Measurements from ENCODE around the gene NFKBIZ.
"Not testable (repeated sequence)": the region's sequence is repeated elsewhere in the genome, so short reads cannot be mapped to it uniquely, and the experiment has no call there.

The NFKBIZ gene

GRCh38 chr3:101879102-101879501 is 29.8 kb downstream of the NFKBIZ start:
- DNase-seq = peak; percentile 12

DNA sequence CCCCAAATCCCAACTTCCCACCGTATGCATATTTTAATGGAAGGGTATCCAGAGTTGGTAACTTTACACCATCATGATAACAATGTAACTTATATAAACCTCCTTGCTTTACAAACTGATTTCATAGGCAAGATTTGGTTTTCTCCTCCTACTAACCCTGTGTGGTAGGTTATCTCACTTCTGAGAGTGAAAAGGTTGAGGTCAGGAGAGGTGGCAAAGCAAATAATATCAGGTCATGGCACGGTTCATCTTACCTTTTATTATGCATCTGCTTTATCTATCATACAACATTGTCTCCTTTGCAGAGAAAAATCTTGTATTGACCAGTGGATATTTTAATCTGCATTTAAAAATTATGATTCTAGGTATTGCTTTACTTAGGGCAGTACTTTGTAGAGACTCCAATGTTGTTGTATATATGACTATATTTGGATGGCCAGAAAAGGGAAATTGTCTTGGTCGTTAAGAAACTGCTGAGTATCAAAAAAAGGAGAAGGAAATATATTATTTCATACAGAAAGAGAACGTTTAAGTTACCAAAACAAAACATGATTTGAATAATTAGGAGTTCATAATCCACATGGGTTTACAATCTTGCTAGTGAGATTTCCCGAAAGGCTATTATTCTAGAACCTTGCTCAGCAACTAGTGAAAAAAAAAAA is 30.4 kb downstream of the NFKBIZ start:
- no peak for DNase-seq

DNA sequence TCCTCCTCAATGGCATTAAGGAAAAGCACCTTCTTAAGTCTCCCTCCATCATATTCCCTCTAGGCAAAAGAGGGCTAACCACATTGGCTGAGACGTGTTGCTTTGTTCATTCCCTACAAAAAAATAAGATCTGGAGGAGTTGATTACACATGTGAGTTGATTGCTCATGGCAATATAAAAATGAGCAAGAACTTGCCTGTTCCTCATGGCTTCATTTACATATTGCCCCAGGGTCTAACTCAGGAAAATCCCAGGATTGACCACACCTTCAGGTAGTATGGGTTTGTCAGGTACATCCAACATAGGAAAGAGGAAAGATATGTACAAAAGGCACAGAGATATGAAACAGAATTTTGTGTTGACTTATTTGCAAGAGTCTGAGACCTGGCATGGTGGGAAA is 35.5 kb downstream of the NFKBIZ start:
- DNase-seq = no peak

GRCh38 chr3:101885584-101885983 is 36.3 kb downstream of the NFKBIZ start:
- DNase-seq = not testable (repeated sequence)

DNA sequence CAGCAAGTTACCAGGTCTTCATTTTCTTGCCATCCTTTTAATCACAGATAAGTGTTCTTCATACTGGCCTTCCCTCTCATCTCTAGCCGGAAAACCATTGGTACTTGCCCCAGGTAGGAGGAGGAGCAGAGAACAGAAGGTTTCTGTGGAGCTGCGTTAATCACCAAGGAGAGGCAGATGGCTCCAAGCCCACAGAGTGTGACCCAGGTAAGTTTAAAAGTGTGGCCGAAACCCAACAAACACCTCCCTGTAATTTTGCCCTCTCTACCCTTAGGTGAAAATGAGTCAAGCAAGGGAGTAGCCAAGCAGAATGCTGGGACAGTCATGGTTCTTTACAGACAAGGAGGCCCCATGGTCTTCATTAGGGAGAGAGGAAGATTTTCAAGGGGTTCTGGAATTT is 37.3 kb downstream of the NFKBIZ start:
- no peak for DNase-seq

DNA sequence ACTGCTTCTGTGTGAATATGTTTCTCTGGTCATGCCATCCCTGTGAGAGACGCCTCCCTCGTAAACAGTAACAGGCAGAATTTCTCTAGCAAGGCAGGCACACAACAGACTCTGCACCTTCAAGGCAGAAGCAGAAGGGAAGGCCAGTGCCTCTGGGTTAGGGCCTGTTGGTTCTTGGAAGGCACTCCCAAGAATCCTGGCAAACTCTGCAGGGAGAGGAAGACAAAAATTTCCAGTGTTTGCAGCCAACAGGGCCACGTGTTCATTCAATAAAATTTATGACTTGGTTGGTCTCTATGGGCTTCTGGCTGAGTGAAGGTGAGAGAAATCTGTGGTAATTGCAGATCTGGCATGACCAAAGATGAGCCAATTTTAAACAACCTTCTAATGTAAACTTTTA is 39.3 kb downstream of the NFKBIZ start:
- DNase-seq = no peak

DNA sequence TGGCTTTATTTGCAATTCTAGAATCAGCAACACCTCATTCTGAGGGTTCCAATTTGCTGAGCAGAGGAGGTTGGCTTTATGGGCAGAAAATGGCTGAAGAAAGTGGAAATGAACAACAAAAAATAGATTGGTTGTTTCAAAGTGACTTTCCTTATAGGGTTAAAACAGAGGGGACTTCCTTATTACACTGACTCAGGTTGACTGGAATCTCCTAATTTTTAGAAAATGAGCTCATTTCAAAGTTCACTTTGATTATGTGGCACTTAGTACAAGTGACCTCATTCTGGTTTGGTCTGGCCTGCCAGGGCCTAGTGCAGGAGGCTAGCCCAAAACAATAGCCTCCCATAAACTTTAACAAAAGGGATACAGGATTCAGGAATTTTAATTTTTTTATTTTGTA is 41.4 kb downstream of the NFKBIZ start:
- no peak for DNase-seq

DNA sequence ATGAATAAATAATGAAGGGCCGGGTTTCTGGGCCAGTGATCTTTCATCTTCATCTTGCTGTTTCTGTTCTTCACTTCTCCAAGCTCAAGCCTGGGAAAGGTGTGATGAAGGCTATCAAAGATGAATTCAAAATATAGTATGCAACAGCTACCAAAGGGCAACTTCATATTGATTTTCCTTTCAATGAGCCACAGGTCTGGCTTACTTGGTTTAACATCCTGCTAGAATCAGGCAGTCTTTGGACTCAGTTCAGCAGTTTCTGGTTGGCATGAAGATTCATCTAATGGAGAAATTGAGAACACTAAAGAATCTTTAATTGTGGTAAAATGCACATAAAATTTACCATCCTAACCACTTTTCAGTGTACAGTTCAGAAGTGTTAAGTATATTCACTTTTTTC is 43.3 kb downstream of the NFKBIZ start:
- no peak for DNase-seq

DNA sequence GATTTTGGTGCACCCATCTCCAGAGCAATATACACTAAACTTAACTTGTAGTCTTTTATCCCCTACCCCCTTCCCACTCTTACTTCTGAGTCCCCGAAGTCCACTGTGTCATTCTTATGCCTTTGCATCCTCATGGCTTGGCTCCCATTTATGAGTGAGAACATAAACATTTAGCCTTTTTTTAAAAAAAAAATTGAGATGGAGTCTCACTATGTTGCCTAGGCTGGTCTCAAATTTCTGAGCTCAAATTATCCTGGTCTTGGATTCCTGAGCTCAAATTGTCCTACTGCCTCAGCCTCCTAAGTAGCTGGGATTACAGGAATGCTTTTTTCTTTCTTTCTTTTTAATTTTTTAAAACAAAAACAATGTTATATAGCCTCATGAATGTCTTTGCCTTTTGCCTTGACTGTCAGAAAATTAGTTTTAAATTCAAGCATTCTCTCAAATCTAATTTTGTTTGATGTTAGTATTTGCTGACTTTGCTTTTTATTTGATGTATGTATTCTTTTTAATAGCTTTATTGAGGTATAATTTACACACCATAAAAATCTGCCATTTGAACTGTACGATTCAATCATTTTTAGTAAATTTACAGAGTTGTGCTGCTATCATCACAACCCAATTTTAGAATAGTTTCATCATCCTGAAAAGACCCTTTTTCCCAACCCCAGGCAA is 46.9 kb downstream of the NFKBIZ start:
- no peak for DNase-seq

- DNase-seq = no peak
Measured at GRCh38 chr3:101897013-101897412, 47.7 kb downstream of the NFKBIZ start.

- DNase-seq = no peak
Measured at GRCh38 chr3:101898039-101898438, 48.7 kb downstream of the NFKBIZ start.

GRCh38 chr3:101898752-101899169 is 49.4 kb downstream of the NFKBIZ start:
- no peak for DNase-seq

GRCh38 chr3:101900316-101900715 is 51.0 kb downstream of the NFKBIZ start:
- no peak for DNase-seq

DNA sequence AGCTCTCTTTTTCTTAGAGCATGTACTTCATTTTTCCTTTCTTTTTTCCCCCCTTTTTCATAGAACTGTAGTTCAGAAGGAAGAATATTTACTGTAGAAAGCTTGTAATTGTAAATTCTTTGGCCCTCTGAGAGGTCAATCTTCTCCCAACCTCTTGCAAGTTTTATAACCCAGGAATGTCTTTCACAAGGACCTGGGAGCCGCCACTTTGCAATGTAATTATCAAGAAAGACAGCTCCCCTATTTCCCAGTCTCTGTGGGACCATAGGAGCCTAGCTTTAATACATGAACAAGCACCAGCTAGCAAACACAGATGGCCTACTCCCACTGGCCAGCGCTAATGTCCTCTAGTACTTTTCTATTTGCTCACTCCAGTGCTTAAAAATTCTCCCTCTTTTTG is 51.4 kb downstream of the NFKBIZ start:
- DNase-seq = no peak

GRCh38 chr3:101902041-101902440 is 52.7 kb downstream of the NFKBIZ start:
- DNase-seq = no peak

GRCh38 chr3:101903451-101903871 is 54.1 kb downstream of the NFKBIZ start:
- DNase-seq = no peak

GRCh38 chr3:101905573-101905972 is 56.3 kb downstream of the NFKBIZ start:
- DNase-seq = not testable (repeated sequence)

Data from NCI-H748 treated with DMSO at 0.1 percent for 48 hours (cell line).